Cardiac muscle cell (in vitro differentiated cells and primary cell): ENCODE measurements around the gene NUAK2. TPM values are rescaled to one million over a fixed set of nuclear protein-coding genes. Genes with fewer than 3 reads are reported as not detected.
A peak's percentile ranks its signal among the peaks of the same experiment; 100 is the strongest.

Experiments
- DNase-seq, 2 donors: peaks; one replicate each; pipeline versions ENCODE4 v3.0.0 to v3.0.0-alpha.2; 2010 to 2017; ENCODE audit warnings: low read depth in 1 of 2, low spot score in 1 of 2
- H3K27ac ChIP-seq: fragments of 200-600 bp; sonication (generic); 2 replicates; pipeline ENCODE4 v1.5.1; 2016
- H3K27me3 ChIP-seq: fragments of 200-600 bp; sonication (generic); 2 replicates; pipeline ENCODE4 v1.6.0; 2016; ENCODE audit warnings: control low read depth
- H3K36me3 ChIP-seq: fragments of 200-600 bp; sonication (generic); 2 replicates; pipeline ENCODE4 v1.5.1; 2016; ENCODE audit warnings: control low read depth
- H3K4me1 ChIP-seq: fragments of 200-600 bp; sonication (generic); 2 replicates; pipeline ENCODE4 v1.8.1; 2017; ENCODE audit warnings: low read depth, mild to moderate bottlenecking, mixed run types
- H3K4me3 ChIP-seq: fragments of 200-600 bp; sonication (generic); 2 replicates; pipeline ENCODE4 v1.5.1; 2016; ENCODE audit warnings: mild to moderate bottlenecking
- H3K9me3 ChIP-seq: fragments of 200-600 bp; sonication (generic); 2 replicates; pipeline ENCODE4 v1.5.1; 2017; ENCODE audit warnings: low read depth, mild to moderate bottlenecking, control low read depth
- CTCF ChIP-seq: IDR thresholded peaks from 2 replicates; pipeline ENCODE4 v1.5.1; 2012; ENCODE audit warnings: low read depth, mild to moderate bottlenecking, low read length
- polyA plus RNA-seq: library from polyadenylated mRNA; unstranded; fragments of >200 nt; fragmentation: Nextera tagmentation; extraction: Ambion mirVana; gene quantifications from 2 replicates; pipeline ENCODE4 v1.2.1, GENCODE V29; 2016
- total RNA-seq: library from RNA; depleted of rRNA; stranded (reverse); fragments of >200 nt; gene quantifications from 2 replicates; pipeline ENCODE4 v1.2.3, GENCODE V29; 2016

Gene NUAK2
- total and polyA plus RNA-seq, 2 experiments from 2014 or later: 2.1 to 4.3 TPM

- Histone ChIP-seq H3K36me3 (no peaks in the 10 kb centered on the region), H3K27ac (no peak overlapping the region), H3K4me1 (no peaks in the 10 kb centered on the region), H3K9me3 (no peaks in the 10 kb centered on the region), H3K4me3 (no peak overlapping the region), H3K27me3 (peaks cover 20% of the 10 kb centered on the region)
- TF ChIP-seq CTCF: no peak
- no peak for DNase-seq
Observed at GRCh38 chr1:205339197-205339702, 17.7 kb upstream of the NUAK2 start.

DNA sequence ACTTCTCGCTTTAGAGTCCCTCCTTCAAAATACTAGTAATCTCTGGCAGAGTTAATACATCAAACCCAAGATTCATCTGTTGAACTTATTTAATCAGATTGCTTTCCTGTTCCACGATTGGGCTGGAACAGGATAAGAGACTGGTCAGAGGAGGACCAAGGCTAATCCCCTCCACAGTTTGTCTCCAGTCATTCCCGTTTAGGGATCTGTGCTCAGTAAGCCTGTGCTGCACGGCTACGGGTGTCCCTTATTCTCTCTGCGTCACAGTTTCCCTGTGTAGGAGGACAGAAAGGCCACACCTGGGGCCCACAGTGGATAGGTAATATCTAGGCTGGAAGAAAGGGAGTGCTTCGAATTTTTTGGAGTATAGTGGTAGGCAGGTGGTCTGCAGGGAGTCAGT is 16.5 kb upstream of the NUAK2 start:
- TF ChIP-seq CTCF: no peak
- peaks cover 8% of the 10 kb centered on the region for H3K27me3 ChIP-seq
- no peaks in the 10 kb centered on the region for H3K9me3 ChIP-seq
- H3K4me3 ChIP-seq: no peak overlapping the region
- H3K27ac ChIP-seq: no peak overlapping the region
- no peaks in the 10 kb centered on the region for H3K36me3 ChIP-seq
- no peak for DNase-seq
- no peaks in the 10 kb centered on the region for H3K4me1 ChIP-seq

GRCh38 chr1:205337481-205337880 is 15.9 kb upstream of the NUAK2 start:
- Histone ChIP-seq H3K4me3 (no peak overlapping the region), H3K4me1 (no peaks in the 10 kb centered on the region), H3K27me3 (peaks cover 3% of the 10 kb centered on the region), H3K27ac (no peak overlapping the region), H3K9me3 (no peaks in the 10 kb centered on the region), H3K36me3 (no peaks in the 10 kb centered on the region)
- no peak for TF ChIP-seq CTCF
- no peak for DNase-seq

DNA sequence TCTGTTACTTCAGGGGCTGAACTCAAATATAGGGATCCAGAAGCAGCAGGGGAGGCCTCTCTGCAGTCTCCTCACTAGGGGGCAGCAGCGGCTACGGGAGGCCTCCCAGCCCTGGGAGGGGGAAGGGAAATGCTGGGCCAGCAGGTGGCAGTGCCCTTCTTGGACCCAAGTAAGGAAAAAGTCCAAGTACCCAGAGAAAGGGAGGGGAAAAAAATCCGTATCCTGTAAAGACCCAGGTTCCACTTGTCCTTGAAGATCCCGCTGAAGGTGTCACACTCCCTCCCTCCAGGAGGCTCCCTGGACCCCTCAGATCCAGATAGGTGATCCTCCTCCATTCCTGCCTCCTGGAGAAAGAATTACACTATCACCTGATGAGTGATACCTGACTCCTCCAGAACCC is 14.1 kb upstream of the NUAK2 start:
- Histone ChIP-seq H3K9me3 (no peaks in the 10 kb centered on the region), H3K4me1 (peaks cover 6% of the 10 kb centered on the region), H3K27ac (no peak overlapping the region), H3K36me3 (no peaks in the 10 kb centered on the region), H3K4me3 (no peak overlapping the region), H3K27me3 (no peaks in the 10 kb centered on the region)
- TF ChIP-seq CTCF: peak; percentile 100
- peak; percentile 78 to 90 for DNase-seq

- no peak for TF ChIP-seq CTCF
- DNase-seq: no peak
- Histone ChIP-seq H3K36me3 (no peaks in the 10 kb centered on the region), H3K9me3 (no peaks in the 10 kb centered on the region), H3K4me3 (no peak overlapping the region), H3K4me1 (peaks cover 16% of the 10 kb centered on the region), H3K27me3 (no peaks in the 10 kb centered on the region), H3K27ac (no peak overlapping the region)
Observed at GRCh38 chr1:205332015-205332791, 10.7 kb upstream of the NUAK2 start.
